HepG2 (cell line): ENCODE data around the gene KISS1R. TPM values are rescaled to one million over a fixed set of nuclear protein-coding genes. Genes with fewer than 3 reads are reported as not detected.

Source experiments
- CREM ChIP-seq, 2 experiments: sonication (generic) in 1 of 2; formaldehyde crosslinking in 1 of 2; IDR thresholded peaks; 2 replicates each; pipeline versions ENCODE4 v1.4.0 to v1.6.1; 2016 to 2020; ENCODE audit warnings: antibody characterized with exemption in 1 of 2, mild to moderate bottlenecking in 1 of 2, missing genetic modification reagents in 1 of 2
- GFI1 ChIP-seq: sonication (generic); formaldehyde crosslinking; IDR thresholded peaks from 2 replicates; pipeline ENCODE4 v1.5.0; 2020; ENCODE audit warnings: missing genetic modification reagents, mild to moderate bottlenecking, borderline replicate concordance
- HMG20B ChIP-seq: conservative IDR thresholded peaks from 2 replicates; pipeline ENCODE4 v1.6.1; 2016; ENCODE audit warnings: missing genetic modification reagents, missing compliant biosample characterization
- NONO ChIP-seq, 2 experiments: fragments of 450-650 bp in 1 of 2; sonication (generic) in 1 of 2; formaldehyde crosslinking in 1 of 2; IDR thresholded peaks in 1 of 2; conservative IDR thresholded peaks in 1 of 2; 2 replicates each; pipeline versions ENCODE4 v1.6.1 to v1.8.0; 2017 to 2022; ENCODE audit warnings: mild to moderate bottlenecking in 1 of 2, missing genetic modification reagents in 1 of 2, moderate library complexity in 1 of 2
- YEATS2 ChIP-seq: sonication (generic); formaldehyde crosslinking; IDR thresholded peaks from 2 replicates; pipeline ENCODE4 v1.4.0; 2020; ENCODE audit warnings: missing genetic modification reagents, borderline replicate concordance
- ZNF160 ChIP-seq: sonication (generic); formaldehyde crosslinking; IDR thresholded peaks from 2 replicates; pipeline ENCODE4 v1.8.0; 2022; ENCODE audit warnings: mild to moderate bottlenecking, inconsistent platforms, missing genetic modification reagents
- ZNF274 ChIP-seq: sonication (generic); formaldehyde crosslinking; IDR thresholded peaks from 2 replicates; pipeline ENCODE4 v1.5.1; 2020; ENCODE audit warnings: mild to moderate bottlenecking, missing genetic modification reagents
- ZNF780A ChIP-seq: sonication (generic); formaldehyde crosslinking; IDR thresholded peaks from 2 replicates; pipeline ENCODE4 v1.8.0; 2022; ENCODE audit warnings: mild to moderate bottlenecking, missing genetic modification reagents, moderate library complexity
- polyA plus RNA-seq, 8 experiments: library from polyadenylated mRNA; depleted of rRNA in 3 of 8; stranded (reverse) in 7 of 8; unstranded in 1 of 8; fragments of >200 nt; fragmentation: Illumina TruSeq in 4 of 8; extraction: Trizol in 4 of 8; gene quantifications; 2 replicates each; pipeline versions ENCODE4 v1.2.1 to v1.2.3, GENCODE V29; 2011 to 2016; ENCODE audit warnings: low read depth in 4 of 8, missing spikeins in 1 of 8, mixed read lengths in 1 of 8; ENCODE audit not compliant: insufficient read depth in 1 of 8
- total RNA-seq, 5 experiments: library from RNA; depleted of rRNA; stranded (reverse); fragments of >200 nt; fragmentation: Illumina TruSeq; extraction: Trizol; gene quantifications; 2 replicates each; pipeline ENCODE4 v1.2.3, GENCODE V29; 2016; ENCODE audit warnings: low read depth in 1 of 5
- TF ChIP-seq, protein P1 (sequence below): sonication (generic); formaldehyde crosslinking; IDR thresholded peaks from 2 replicates; pipeline ENCODE4 v1.4.0; 2020; ENCODE audit warnings: mild to moderate bottlenecking, missing genetic modification reagents, borderline replicate concordance
- TF ChIP-seq, protein P2 (sequence below): sonication (generic); formaldehyde crosslinking; IDR thresholded peaks from 2 replicates; pipeline ENCODE4 v1.5.0; 2020; ENCODE audit warnings: missing genetic modification reagents
- TF ChIP-seq, protein P3 (sequence below), 2 experiments: sonication (generic) in 1 of 2; formaldehyde crosslinking in 1 of 2; IDR thresholded peaks; 2 replicates each; pipeline versions ENCODE4 v1.4.0 to v1.6.1; 2016 to 2020; ENCODE audit warnings: borderline replicate concordance in 1 of 2, low read depth in 1 of 2, mild to moderate bottlenecking in 1 of 2, missing genetic modification reagents in 1 of 2
- TF ChIP-seq, protein P4 (sequence below): sonication (generic); formaldehyde crosslinking; IDR thresholded peaks from 2 replicates; pipeline ENCODE4 v1.5.0; 2020; ENCODE audit warnings: missing genetic modification reagents, mild to moderate bottlenecking, borderline replicate concordance
- TF ChIP-seq, protein P5 (sequence below): sonication (generic); formaldehyde crosslinking; IDR thresholded peaks from 2 replicates; pipeline ENCODE4 v1.4.0; 2020; ENCODE audit warnings: missing genetic modification reagents
- TF ChIP-seq, protein P6 (sequence below): sonication (generic); formaldehyde crosslinking; IDR thresholded peaks from 2 replicates; pipeline ENCODE4 v1.8.0; 2022; ENCODE audit warnings: missing genetic modification reagents, mild to moderate bottlenecking, borderline replicate concordance

The KISS1R gene
- total and polyA plus RNA-seq, 2 of the 13 experiments (the other 11 are each of a cell fraction or from before 2014, with no cell fraction given): 1.1 to 10.2 TPM

DNA sequence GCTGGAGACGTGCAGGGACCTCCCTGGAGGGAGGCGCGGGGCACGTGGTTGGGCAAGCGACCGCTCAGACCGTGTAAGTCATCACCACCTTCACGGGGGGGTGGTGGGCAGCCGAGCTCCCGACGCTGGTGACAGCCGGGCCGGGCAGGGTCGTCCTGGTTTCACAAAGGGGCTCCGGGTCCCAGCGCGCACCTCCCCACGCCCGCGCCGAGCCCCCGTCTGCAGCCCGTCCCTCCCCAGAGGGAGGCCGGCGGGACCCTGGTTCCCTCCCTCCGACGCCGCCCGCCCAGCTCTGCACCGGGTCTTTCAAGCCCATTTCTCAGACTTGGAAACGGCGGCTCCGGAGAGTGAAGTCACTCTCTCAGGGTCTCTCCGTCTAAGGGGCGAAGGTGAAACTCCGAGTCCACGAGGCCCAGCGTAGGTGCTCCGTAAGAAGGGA lies 8.0 kb downstream of the KISS1R start (continued):
- TF ChIP-seq, protein P1, sequence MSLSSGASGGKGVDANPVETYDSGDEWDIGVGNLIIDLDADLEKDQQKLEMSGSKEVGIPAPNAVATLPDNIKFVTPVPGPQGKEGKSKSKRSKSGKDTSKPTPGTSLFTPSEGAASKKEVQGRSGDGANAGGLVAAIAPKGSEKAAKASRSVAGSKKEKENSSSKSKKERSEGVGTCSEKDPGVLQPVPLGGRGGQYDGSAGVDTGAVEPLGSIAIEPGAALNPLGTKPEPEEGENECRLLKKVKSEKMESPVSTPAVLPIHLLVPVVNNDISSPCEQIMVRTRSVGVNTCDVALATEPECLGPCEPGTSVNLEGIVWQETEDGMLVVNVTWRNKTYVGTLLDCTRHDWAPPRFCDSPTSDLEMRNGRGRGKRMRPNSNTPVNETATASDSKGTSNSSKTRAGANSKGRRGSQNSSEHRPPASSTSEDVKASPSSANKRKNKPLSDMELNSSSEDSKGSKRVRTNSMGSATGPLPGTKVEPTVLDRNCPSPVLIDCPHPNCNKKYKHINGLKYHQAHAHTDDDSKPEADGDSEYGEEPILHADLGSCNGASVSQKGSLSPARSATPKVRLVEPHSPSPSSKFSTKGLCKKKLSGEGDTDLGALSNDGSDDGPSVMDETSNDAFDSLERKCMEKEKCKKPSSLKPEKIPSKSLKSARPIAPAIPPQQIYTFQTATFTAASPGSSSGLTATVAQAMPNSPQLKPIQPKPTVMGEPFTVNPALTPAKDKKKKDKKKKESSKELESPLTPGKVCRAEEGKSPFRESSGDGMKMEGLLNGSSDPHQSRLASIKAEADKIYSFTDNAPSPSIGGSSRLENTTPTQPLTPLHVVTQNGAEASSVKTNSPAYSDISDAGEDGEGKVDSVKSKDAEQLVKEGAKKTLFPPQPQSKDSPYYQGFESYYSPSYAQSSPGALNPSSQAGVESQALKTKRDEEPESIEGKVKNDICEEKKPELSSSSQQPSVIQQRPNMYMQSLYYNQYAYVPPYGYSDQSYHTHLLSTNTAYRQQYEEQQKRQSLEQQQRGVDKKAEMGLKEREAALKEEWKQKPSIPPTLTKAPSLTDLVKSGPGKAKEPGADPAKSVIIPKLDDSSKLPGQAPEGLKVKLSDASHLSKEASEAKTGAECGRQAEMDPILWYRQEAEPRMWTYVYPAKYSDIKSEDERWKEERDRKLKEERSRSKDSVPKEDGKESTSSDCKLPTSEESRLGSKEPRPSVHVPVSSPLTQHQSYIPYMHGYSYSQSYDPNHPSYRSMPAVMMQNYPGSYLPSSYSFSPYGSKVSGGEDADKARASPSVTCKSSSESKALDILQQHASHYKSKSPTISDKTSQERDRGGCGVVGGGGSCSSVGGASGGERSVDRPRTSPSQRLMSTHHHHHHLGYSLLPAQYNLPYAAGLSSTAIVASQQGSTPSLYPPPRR (CRISPR knock-in tag): no peak
- TF ChIP-seq NONO (IDR thresholded peaks at IDR 0.05): no peak
- TF ChIP-seq NONO (CRISPR knock-in tag; conservative IDR thresholded peaks at IDR 0.05): peak; percentile 57
- no peak for TF ChIP-seq ZNF160 (CRISPR knock-in tag)
- TF ChIP-seq, protein P2, sequence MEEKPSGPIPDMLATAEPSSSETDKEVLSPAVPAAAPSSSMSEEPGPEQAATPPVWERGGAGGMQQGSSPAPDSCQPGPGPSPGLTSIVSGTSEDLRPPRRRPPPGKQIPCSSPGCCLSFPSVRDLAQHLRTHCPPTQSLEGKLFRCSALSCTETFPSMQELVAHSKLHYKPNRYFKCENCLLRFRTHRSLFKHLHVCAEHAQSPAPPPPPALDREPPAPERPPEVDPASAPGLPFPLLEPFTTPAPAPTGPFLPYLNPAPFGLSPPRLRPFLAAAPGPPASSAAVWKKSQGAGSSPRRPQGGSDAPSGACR (CRISPR knock-in tag): no peak
- TF ChIP-seq YEATS2 (CRISPR knock-in tag): no peak; the same call in 1 of the 2 replicates
- TF ChIP-seq ZNF274 (CRISPR knock-in tag): no peak
- no peak for TF ChIP-seq GFI1 (CRISPR knock-in tag)
- TF ChIP-seq, protein P3, sequence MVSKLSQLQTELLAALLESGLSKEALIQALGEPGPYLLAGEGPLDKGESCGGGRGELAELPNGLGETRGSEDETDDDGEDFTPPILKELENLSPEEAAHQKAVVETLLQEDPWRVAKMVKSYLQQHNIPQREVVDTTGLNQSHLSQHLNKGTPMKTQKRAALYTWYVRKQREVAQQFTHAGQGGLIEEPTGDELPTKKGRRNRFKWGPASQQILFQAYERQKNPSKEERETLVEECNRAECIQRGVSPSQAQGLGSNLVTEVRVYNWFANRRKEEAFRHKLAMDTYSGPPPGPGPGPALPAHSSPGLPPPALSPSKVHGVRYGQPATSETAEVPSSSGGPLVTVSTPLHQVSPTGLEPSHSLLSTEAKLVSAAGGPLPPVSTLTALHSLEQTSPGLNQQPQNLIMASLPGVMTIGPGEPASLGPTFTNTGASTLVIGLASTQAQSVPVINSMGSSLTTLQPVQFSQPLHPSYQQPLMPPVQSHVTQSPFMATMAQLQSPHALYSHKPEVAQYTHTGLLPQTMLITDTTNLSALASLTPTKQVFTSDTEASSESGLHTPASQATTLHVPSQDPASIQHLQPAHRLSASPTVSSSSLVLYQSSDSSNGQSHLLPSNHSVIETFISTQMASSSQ (IDR thresholded peaks at IDR 0.05; ENCODE audit: low read depth): no peak
- TF ChIP-seq, protein P3 (CRISPR knock-in tag; IDR thresholded peaks at IDR 0.05; ENCODE audit: borderline replicate concordance): 0 out of 2 replicates have a peak, but pooled peaks have one; percentile 14
- TF ChIP-seq CREM (IDR thresholded peaks at IDR 0.05): 0 out of 2 replicates have a peak, but pooled peaks have one; percentile 22
- TF ChIP-seq CREM (CRISPR knock-in tag; IDR thresholded peaks at IDR 0.05): no peak
- no peak; the same call in 1 of the 2 replicates for TF ChIP-seq HMG20B (CRISPR knock-in tag)
- TF ChIP-seq, protein P4, sequence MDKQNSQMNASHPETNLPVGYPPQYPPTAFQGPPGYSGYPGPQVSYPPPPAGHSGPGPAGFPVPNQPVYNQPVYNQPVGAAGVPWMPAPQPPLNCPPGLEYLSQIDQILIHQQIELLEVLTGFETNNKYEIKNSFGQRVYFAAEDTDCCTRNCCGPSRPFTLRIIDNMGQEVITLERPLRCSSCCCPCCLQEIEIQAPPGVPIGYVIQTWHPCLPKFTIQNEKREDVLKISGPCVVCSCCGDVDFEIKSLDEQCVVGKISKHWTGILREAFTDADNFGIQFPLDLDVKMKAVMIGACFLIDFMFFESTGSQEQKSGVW (CRISPR knock-in tag): no peak
- TF ChIP-seq, protein P5, sequence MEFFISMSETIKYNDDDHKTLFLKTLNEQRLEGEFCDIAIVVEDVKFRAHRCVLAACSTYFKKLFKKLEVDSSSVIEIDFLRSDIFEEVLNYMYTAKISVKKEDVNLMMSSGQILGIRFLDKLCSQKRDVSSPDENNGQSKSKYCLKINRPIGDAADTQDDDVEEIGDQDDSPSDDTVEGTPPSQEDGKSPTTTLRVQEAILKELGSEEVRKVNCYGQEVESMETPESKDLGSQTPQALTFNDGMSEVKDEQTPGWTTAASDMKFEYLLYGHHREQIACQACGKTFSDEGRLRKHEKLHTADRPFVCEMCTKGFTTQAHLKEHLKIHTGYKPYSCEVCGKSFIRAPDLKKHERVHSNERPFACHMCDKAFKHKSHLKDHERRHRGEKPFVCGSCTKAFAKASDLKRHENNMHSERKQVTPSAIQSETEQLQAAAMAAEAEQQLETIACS (CRISPR knock-in tag): no peak
- TF ChIP-seq ZNF780A: no peak
- TF ChIP-seq, protein P6, sequence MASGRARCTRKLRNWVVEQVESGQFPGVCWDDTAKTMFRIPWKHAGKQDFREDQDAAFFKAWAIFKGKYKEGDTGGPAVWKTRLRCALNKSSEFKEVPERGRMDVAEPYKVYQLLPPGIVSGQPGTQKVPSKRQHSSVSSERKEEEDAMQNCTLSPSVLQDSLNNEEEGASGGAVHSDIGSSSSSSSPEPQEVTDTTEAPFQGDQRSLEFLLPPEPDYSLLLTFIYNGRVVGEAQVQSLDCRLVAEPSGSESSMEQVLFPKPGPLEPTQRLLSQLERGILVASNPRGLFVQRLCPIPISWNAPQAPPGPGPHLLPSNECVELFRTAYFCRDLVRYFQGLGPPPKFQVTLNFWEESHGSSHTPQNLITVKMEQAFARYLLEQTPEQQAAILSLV (CRISPR knock-in tag): peak; percentile 46; the same call in 1 of the 2 replicates
